ENCODE results near the gene SH2B2. TPM values are rescaled to one million over a fixed set of nuclear protein-coding genes. Genes with fewer than 3 reads are reported as not detected.

SH2B2 gene
- total RNA-seq, 1 donor from 2014 or later, result 11.6 TPM

DNA sequence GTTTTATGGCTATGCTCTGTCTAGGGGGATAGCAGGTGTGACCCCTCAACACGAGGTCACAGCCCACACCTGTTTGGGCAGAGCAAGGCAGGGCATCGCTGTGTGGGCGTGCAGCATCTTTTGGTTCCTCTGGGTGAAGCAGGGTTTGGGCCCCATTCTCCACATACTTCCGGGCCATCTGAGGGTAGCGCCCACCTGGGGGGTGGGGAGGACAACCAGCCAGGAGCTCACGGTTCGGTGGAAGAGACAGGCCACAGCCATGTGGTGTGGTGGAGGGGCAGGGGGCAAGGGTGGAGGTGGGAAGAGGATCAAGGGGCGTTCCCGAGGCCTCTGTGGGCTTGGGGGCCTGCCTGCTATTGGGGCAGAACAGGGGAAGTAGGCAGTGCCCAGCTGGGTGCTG, 2.4 kb downstream of the SH2B2 start:
- Mint-ChIP-seq H3K27ac (ENCODE audit: unreplicated experiment) (no peak overlapping the region), H3K36me3 (ENCODE audit: unreplicated experiment) (no peaks in the 10 kb centered on the region), H3K4me1 (ENCODE audit: low read depth, unreplicated experiment) (peaks cover 17% of the 10 kb centered on the region), H3K9me3 (ENCODE audit: unreplicated experiment) (peaks cover 3% of the 10 kb centered on the region), H3K27me3 (ENCODE audit: unreplicated experiment) (peaks cover 14% of the 10 kb centered on the region), H3K4me3 (ENCODE audit: unreplicated experiment) (no peak overlapping the region)
- no peak for DNase-seq
- TF ChIP-seq, protein P1, sequence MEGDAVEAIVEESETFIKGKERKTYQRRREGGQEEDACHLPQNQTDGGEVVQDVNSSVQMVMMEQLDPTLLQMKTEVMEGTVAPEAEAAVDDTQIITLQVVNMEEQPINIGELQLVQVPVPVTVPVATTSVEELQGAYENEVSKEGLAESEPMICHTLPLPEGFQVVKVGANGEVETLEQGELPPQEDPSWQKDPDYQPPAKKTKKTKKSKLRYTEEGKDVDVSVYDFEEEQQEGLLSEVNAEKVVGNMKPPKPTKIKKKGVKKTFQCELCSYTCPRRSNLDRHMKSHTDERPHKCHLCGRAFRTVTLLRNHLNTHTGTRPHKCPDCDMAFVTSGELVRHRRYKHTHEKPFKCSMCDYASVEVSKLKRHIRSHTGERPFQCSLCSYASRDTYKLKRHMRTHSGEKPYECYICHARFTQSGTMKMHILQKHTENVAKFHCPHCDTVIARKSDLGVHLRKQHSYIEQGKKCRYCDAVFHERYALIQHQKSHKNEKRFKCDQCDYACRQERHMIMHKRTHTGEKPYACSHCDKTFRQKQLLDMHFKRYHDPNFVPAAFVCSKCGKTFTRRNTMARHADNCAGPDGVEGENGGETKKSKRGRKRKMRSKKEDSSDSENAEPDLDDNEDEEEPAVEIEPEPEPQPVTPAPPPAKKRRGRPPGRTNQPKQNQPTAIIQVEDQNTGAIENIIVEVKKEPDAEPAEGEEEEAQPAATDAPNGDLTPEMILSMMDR (IDR thresholded peaks at IDR 0.05; ENCODE audit: partially characterized antibody, unreplicated experiment), result no peak

DNA sequence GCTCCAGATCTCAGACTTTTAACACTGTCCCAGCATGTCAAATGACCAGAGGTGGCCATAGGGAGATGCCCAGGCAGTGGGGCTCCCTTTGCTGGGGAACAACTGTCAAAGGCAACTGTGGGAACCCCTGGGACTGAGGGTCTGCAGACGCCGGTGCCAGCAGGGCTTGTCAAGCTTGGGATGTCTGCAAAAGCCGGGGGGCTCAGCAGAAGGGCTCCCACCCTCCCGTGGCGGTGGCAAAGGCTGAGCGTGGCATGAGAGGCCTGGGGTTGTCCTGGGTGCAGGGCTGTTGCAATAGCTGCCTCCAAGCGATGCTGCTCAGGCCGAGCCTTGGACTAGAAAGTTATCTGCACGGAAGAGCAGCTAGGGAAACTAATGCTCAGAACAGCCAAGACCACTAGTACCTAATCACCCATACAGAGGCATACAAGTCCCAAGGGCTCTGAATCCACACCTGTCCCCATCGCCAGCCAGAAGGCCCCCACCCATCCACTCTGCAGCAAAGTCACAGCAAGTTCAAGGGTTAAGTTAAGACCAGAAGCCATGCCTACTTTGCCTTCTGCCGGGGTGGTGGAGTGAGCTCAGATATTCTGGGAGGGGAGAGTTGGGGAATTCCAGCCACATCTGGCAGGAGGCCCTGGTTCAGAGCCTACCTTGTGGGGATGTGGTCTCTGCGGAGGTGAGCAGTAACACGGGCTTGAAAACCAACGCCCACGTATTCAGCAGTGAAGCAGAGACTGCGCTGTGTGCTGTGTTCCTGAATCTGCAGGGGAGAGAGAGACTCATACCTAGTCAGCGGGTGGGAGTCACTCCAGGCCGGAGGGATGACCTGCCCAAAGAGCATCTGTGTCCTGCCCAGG, 4.6 kb downstream of the SH2B2 start:
- Mint-ChIP-seq H3K36me3 (ENCODE audit: unreplicated experiment) (no peaks in the 10 kb centered on the region), H3K4me1 (ENCODE audit: low read depth, unreplicated experiment) (peaks cover 19% of the 10 kb centered on the region), H3K27ac (ENCODE audit: unreplicated experiment) (peak overlapping the region; percentile 8), H3K4me3 (ENCODE audit: unreplicated experiment) (peak overlapping the region; percentile 30), H3K9me3 (ENCODE audit: unreplicated experiment) (no peaks in the 10 kb centered on the region), H3K27me3 (ENCODE audit: unreplicated experiment) (peaks cover 11% of the 10 kb centered on the region)
- TF ChIP-seq, protein P1 (IDR thresholded peaks at IDR 0.05; ENCODE audit: partially characterized antibody, unreplicated experiment), result no peak
- DNase-seq, result no peak

DNA sequence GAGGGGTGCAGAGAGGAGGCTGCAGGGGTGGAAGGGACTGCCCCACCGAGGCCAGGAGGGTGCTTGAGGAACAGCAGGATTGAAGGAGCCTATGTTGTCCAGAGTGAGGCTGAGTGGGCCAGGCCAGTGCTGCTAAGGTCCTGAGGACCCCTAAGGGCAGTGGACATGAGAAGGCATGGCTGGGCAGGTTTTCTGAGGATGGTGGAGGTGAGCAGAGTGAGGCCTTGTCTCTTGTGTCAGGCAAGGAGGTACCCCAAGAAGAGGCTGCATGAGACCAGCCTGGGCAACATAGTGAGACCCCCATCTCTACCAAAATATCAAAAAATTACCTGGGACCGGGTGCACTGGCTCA, 5.2 kb downstream of the SH2B2 start:
- Mint-ChIP-seq H3K4me1 (ENCODE audit: low read depth, unreplicated experiment) (peaks cover 19% of the 10 kb centered on the region), H3K4me3 (ENCODE audit: unreplicated experiment) (peak overlapping the region; percentile 30), H3K27ac (ENCODE audit: unreplicated experiment) (peak overlapping the region; percentile 8), H3K9me3 (ENCODE audit: unreplicated experiment) (peaks cover 3% of the 10 kb centered on the region), H3K27me3 (ENCODE audit: unreplicated experiment) (peaks cover 11% of the 10 kb centered on the region), H3K36me3 (ENCODE audit: unreplicated experiment) (no peaks in the 10 kb centered on the region)
- DNase-seq, result no peak
- TF ChIP-seq, protein P1 (IDR thresholded peaks at IDR 0.05; ENCODE audit: partially characterized antibody, unreplicated experiment), result no peak

DNA sequence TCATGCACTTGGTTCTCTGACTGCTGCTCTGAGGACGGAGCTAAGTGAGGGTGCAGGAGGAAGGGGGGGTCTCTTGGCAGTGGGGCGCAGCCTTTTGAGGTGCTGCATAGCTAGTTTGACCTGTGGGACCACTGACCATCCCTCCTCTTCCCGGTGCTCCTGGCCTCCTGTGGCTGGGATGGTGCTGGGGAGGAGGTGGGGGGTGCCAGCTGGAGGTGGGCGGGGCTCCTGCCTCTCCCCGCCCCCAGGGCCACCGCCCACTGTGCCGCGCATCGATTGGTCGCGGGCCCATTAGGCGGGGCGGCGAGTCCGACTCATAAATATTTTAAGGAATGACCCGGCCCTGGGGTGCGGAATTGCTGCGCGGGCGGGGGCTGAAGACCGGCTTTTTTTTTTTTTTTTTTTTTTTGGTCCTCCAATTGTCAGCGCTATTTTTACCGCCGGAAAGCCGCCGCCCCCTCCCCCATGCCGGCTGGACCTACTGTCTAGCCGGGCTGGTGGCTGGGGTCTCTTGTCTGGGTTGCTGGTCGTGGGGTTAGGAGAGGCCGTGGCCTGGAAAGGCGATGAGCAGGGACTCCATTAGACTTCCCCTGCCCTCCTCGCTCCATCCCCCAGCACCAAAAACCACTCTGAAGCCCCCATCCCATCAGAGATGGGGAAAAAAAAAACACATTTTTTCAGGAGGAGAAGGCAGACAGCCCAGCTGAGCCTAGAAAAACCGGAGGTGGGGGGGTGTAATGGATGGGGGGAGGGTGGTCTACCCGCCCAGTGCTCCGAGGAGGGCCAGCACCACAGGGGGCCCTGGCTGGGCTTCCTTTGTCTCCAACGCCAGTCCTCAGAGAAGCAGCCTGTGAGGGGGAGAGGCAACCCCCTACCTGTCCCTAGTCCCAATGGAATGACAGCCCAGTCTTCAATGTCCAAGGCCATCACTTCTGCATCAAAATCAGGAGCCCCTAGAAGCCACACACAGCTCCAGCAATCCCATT, 6.4 kb downstream of the SH2B2 start:
- Mint-ChIP-seq H3K27me3 (ENCODE audit: unreplicated experiment) (peaks cover 11% of the 10 kb centered on the region), H3K36me3 (ENCODE audit: unreplicated experiment) (no peaks in the 10 kb centered on the region), H3K4me3 (ENCODE audit: unreplicated experiment) (peak overlapping the region; percentile 73), H3K4me1 (ENCODE audit: low read depth, unreplicated experiment) (peaks cover 19% of the 10 kb centered on the region), H3K9me3 (ENCODE audit: unreplicated experiment) (peaks cover 6% of the 10 kb centered on the region), H3K27ac (ENCODE audit: unreplicated experiment) (peak overlapping the region; percentile 48)
- TF ChIP-seq, protein P1 (IDR thresholded peaks at IDR 0.05; ENCODE audit: partially characterized antibody, unreplicated experiment), result no peak
- DNase-seq, result peak; percentile 60
